HG03097 (cell line): Measurements from ENCODE around the gene CMIP.

Experiments
- ATAC-seq: cut with Tn5 transposase; IDR thresholded peaks from one replicate; pipeline ENCODE4 v1.9.1; 2021; ENCODE audit not compliant: unreplicated experiment, low FRiP score

The CMIP gene

GRCh38 chr16:81595629-81596292, 151.2 kb downstream of the CMIP start:
- no peak for ATAC-seq

DNA sequence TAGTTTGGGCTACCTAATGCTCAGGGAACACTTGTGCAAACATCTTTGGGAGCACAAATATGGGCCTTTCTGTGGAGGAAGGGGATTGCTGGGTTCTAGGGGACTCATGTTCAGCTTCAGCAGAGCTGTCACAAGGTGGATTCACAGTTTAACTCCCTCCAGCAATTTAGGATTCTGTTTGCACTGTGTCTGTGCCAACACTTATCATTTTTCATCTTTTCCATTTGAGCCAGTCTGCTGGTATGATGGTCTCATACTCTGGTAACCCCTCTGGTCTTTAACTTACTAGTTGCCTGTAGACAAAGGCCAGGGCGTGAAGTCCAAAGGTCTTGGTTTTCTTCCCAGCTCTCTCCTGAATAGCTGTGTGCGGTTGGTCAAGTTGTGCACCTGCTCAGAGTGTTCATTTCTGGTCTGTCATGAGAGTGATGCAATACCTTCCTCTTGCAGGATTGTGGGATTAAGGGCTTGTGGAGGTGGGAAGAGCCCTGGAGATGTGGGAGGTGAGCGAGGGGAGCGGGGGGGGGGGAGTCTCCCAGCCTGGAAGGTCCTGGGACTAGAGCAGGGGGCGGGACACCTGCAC, 152.6 kb downstream of the CMIP start:
- ATAC-seq = no peak

- ATAC-seq = no peak
Measured at GRCh38 chr16:81598083-81598482, 153.5 kb downstream of the CMIP start.

DNA sequence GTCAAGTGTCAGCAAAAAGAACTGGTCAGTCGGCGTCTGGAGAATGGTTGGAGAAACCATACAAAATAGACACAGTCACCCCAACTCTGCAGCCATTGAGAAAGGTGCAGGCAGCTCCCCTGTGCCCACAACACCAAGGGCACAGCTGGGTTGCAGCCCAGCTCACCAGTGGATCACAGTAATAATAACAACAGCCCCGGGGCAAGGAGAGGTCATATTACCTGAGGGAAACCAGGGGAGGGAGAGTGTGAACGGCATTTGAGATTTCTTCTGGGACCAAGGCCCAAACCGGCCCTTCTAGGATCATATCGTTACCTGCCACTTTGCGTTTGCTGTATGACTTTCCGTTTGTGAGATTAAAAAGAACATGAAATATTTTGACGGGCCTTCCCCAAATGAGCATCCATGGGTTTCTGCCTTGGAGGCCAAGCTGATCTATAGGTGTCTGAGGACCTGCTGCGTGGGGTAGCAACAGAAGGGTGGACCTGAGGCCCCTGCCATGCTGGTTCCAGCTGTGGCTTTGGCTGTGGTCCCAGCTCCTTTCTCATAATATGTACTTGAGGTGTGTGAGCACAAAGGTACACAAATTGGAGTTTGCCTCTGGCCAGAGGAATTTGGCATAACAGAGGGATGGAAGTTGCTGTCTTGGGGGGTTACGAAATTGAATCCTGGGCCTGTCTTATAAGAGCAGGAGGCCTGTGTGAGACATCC, 154.6 kb downstream of the CMIP start:
- no peak for ATAC-seq

- ATAC-seq = no peak
Measured at GRCh38 chr16:81600275-81600674, 155.7 kb downstream of the CMIP start.

DNA sequence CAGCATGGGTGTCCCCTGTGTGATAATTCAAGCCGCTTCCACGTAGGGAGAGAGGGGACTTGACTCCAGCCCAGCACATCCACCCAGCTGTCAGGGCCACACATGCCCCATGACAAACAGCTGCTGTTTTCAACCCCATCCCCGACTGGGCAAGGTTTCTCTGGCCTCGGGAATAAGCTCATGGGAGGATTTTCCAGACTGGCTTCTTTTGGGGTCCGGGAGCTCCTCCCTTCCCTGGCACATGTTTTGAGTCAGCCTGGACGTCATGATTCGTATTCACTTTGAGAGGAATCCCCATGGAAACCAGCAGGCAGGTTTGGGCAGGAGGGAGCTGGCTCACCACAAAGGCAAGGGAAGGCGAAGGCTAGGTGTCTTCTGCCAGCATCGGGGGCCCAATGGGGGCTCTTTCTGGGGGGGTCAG, 156.4 kb downstream of the CMIP start:
- no peak for ATAC-seq

DNA sequence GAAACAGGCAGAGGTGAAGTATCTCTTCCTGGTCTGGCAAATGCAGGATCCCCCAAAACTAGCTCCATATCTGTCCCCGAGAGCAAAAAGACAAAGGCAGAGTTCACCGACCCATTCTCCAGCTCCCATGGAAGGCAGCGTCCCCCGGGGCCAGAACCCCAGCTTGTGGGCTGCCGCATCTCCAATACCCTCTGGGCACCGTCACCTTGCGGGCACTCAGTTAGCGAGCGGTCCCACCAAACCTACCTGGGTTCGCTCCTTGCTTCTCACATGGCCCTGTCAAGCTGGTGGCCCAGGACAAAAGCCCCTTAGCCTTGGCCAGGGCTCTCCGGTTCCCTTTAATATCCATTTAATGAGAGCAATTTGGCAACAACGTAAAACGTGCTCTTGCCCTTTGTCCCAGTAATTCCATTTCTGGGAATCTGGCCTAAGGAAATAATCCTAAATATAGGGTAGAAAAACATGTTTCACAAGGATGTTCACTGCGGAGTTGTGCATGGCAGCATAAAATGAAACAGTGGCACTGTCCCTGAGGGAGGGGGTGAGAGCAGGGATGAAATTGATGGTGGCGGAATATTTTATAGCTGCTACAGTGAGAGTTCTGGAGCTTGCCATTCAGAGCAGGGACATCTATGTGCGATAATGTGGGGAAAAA, 157.1 kb downstream of the CMIP start:
- no peak for ATAC-seq

DNA sequence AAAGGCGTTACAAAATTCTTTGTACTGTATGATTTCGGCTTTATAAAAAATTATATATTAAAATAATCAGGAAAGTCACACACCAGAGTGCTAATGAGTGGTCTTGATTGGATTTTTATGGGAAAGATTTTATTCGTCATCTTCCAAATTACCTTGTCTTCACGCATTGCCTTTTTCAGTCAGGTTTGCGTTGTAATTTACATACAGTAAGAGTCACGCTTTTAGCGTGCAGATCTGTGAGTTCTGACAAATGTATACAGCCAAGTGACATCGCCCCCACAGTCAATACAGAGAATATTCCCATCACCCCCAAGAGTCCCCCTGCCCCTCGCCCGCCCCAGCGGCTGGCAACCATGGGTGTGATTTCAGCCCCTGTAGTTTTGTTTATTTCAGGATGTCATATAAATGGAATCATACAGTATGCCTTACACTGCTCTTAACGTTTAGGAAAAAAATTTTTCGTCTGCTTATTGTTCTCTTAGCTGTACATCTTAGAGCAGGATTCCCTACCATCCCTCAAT, 157.7 kb downstream of the CMIP start:
- no peak for ATAC-seq

- ATAC-seq = no peak
Measured at GRCh38 chr16:81602792-81603191, 158.2 kb downstream of the CMIP start.

DNA sequence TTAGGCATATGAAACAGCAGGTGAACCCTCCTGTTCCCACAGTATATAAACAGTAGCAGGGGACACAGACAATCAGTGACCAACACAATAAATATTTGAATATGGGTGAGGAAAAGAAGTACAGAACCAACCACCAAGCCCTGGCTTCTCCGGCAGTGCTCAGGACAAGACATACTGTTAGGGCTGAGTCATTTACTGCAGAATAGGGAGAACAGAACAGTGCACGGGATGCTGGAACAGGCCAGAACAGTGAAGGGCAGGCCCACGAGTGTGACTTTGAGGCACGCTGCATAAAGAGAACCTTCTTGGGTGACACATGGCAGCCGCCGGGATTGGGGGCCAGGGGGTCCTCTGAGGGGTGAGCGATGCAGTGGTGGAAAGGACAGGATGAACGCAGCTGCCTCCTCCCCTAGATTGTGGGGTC, 160.4 kb downstream of the CMIP start:
- ATAC-seq = no peak

GRCh38 chr16:81606039-81606438, 161.4 kb downstream of the CMIP start:
- no peak for ATAC-seq

GRCh38 chr16:81607006-81607405, 162.4 kb downstream of the CMIP start:
- ATAC-seq = no peak

GRCh38 chr16:81607805-81608522, 163.4 kb downstream of the CMIP start:
- no peak for ATAC-seq

GRCh38 chr16:81608523-81609209, 164.1 kb downstream of the CMIP start:
- no peak for ATAC-seq

GRCh38 chr16:81609323-81609892, 164.8 kb downstream of the CMIP start:
- ATAC-seq = no peak

GRCh38 chr16:81610144-81610842, 165.7 kb downstream of the CMIP start:
- no peak for ATAC-seq

- ATAC-seq = no peak
Measured at GRCh38 chr16:81610936-81611335, 166.3 kb downstream of the CMIP start.

DNA sequence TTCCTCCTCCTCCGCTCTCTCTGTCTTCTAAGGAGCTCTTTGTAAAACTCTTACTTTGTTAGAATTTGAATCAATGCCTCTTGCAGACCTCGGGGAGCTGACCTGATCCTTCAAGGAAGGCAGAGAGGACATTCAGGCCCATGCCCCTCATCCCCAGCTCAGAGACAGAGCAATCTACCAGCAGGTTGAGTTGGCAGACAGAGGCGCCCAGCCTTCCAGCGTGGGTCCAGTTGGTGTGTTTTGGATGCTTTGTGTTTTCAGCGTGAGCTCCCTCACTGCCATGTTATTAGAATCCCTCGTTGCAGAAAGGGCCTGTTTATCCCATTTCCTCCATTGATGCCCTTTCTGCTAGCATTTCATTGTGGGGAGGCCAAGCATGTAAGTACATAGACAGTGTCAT, 167.1 kb downstream of the CMIP start:
- no peak for ATAC-seq
